ENCODE results near the gene GBP5.

Gene GBP5

GRCh38 chr1:89269277-89269676, 3.4 kb downstream of the GBP5 start:
- no peak for TF ChIP-seq CTCF (IDR thresholded peaks at IDR 0.05; ENCODE audit: borderline replicate concordance, insufficient read depth, low read depth, low read length)
- H3K4me3 ChIP-seq (ENCODE audit: low read depth, low read length): no peak overlapping the region

- H3K4me3 ChIP-seq (ENCODE audit: low read depth, low read length): no peak overlapping the region
- TF ChIP-seq CTCF (IDR thresholded peaks at IDR 0.05; ENCODE audit: borderline replicate concordance, insufficient read depth, low read depth, low read length): no peak
These were observed 10.0 kb downstream of the GBP5 start for GRCh38 chr1:89262643-89263042.

- TF ChIP-seq CTCF (IDR thresholded peaks at IDR 0.05; ENCODE audit: borderline replicate concordance, insufficient read depth, low read depth, low read length): no peak
- H3K4me3 ChIP-seq (ENCODE audit: low read depth, low read length): no peak overlapping the region
These were observed 10.6 kb downstream of the GBP5 start for GRCh38 chr1:89261926-89262515.

GRCh38 chr1:89260566-89261255, 11.9 kb downstream of the GBP5 start:
- no peak for TF ChIP-seq CTCF (IDR thresholded peaks at IDR 0.05; ENCODE audit: borderline replicate concordance, insufficient read depth, low read depth, low read length)
- H3K4me3 ChIP-seq (ENCODE audit: low read depth, low read length): no peak overlapping the region

- no peak for TF ChIP-seq CTCF (IDR thresholded peaks at IDR 0.05; ENCODE audit: borderline replicate concordance, insufficient read depth, low read depth, low read length)
- no peak overlapping the region for H3K4me3 ChIP-seq (ENCODE audit: low read depth, low read length)
These were observed 12.6 kb downstream of the GBP5 start for GRCh38 chr1:89260042-89260441.

- no peak for TF ChIP-seq CTCF (IDR thresholded peaks at IDR 0.05; ENCODE audit: borderline replicate concordance, insufficient read depth, low read depth, low read length)
- H3K4me3 ChIP-seq (ENCODE audit: low read depth, low read length): no peak overlapping the region
These were observed 13.2 kb downstream of the GBP5 start for GRCh38 chr1:89259283-89259971.

Data from GM12875 (cell line).